Colon (tissue), 2 donors: ENCODE results near the gene SIX2.

Source experiments
- FAIRE-seq: peaks from 2 replicates; lab custom pipeline; 2012; peaks lifted over from hg19 to GRCh38; lab: Jason Lieb, UNC
- donor health status: control.
- donor health status: control.

SIX2 gene

GRCh38 chr2:44965684-44966083 is 43.6 kb downstream of the SIX2 start:
- FAIRE-seq = no peak

GRCh38 chr2:44964752-44965236 is 44.5 kb downstream of the SIX2 start:
- no peak for FAIRE-seq

GRCh38 chr2:44962176-44962695 is 47.0 kb downstream of the SIX2 start:
- no peak for FAIRE-seq

GRCh38 chr2:44960871-44961270 is 48.4 kb downstream of the SIX2 start:
- no peak for FAIRE-seq

GRCh38 chr2:44959855-44960254 is 49.4 kb downstream of the SIX2 start:
- FAIRE-seq = no peak

- no peak for FAIRE-seq
These were observed 51.5 kb downstream of the SIX2 start for GRCh38 chr2:44957656-44958327.

- FAIRE-seq = no peak
These were observed 52.4 kb downstream of the SIX2 start for GRCh38 chr2:44956843-44957242.

- FAIRE-seq = no peak
These were observed 53.5 kb downstream of the SIX2 start for GRCh38 chr2:44955593-44956392.
